H1 (cell line): ENCODE data around the gene AIF1. TPM values are rescaled to one million over a fixed set of nuclear protein-coding genes. Genes with fewer than 3 reads are reported as not detected.

Experiments used
- ASH2L ChIP-seq: fragments of 200-600, 300-600 bp; sonication (generic); IDR thresholded peaks from one replicate; pipeline ENCODE4 v1.7.1; 2017; ENCODE audit warnings: low read length
- BACH1 ChIP-seq: IDR thresholded peaks from 2 replicates; pipeline ENCODE4 v1.6.1; 2012; ENCODE audit warnings: low read length, improper control_type of control experiment
- CHD7 ChIP-seq: fragments of 300-600 bp; sonication (generic); IDR thresholded peaks from 2 replicates; pipeline ENCODE4 v1.7.1; 2012; ENCODE audit warnings: low read length, moderate library complexity, mild to moderate bottlenecking, inconsistent platforms; ENCODE audit not compliant: insufficient replicate concordance
- JUN ChIP-seq: IDR thresholded peaks from 2 replicates; pipeline ENCODE4 v1.6.1; 2011; ENCODE audit warnings: low read depth, mild to moderate bottlenecking, improper control_type of control experiment, low read length
- KDM4A ChIP-seq: IDR thresholded peaks from one replicate; pipeline ENCODE4 v1.7.1; 2012; ENCODE audit warnings: low read depth, mild to moderate bottlenecking, moderate library complexity, low read length, inconsistent platforms; ENCODE audit not compliant: severe bottlenecking
- KDM5A ChIP-seq: fragments of 200-600 bp; IDR thresholded peaks from 2 replicates; pipeline ENCODE4 v1.7.1; 2012; ENCODE audit warnings: mild to moderate bottlenecking, low read length, inconsistent platforms, mixed read lengths
- MAFK ChIP-seq: IDR thresholded peaks from 2 replicates; pipeline ENCODE4 v1.6.1; 2012; ENCODE audit warnings: low read depth, mild to moderate bottlenecking, improper control_type of control experiment, low read length
- polyA plus RNA-seq, 7 experiments: library from polyadenylated mRNA; depleted of rRNA in 3 of 7; stranded (reverse) in 5 of 7; unstranded in 2 of 7; fragments of >200 nt in 5 of 7; fragments of 200-250 nt in 2 of 7; gene quantifications; 1 replicate in 5 of 7; 2 replicates in 1 of 7; 4 replicates in 1 of 7; pipeline versions ENCODE4 v1.2.1 to v1.2.3, GENCODE V29; 2011 to 2013; ENCODE audit warnings: missing spikeins in 2 of 7, mixed read lengths in 2 of 7
- total RNA-seq: library from RNA; stranded (reverse); fragmentation: NEBNext Ultra II Directional; extraction: Animal tissue kit (Norgen Biotek cat#: 25700); gene quantifications from 2 replicates; pipeline ENCODE4 v1.2.1, GENCODE V29; 2021

The AIF1 gene
- total and polyA plus RNA-seq, 2 of the 8 experiments (the other 6 are each of a cell fraction or from before 2014, with no cell fraction given) = 6.3 to 9.8 TPM

- TF ChIP-seq JUN (no peak), CHD7 (no peak), KDM4A (no peak), ASH2L (no peak), BACH1 (no peak), KDM5A (no peak), MAFK (no peak)
Observed at GRCh38 chr6:31579546-31580437, 35.2 kb upstream of the AIF1 start (continued).
